ENCODE measurements around the gene CDV3.

The CDV3 gene

GRCh38 chr3:133629146-133629545 is 55.7 kb downstream of the CDV3 start:
- ChIA-PET POLR2A (ENCODE audit: low non-redundant PET) (no interaction called here), CTCF (no interaction called here)
- no peak for TF ChIP-seq CTCF (conservative IDR thresholded peaks at IDR 0.05; ENCODE audit: low read depth)
- DNase-seq (ENCODE audit: low spot score), result no peak
- H3K27ac ChIP-seq, result no peak overlapping the region

- TF ChIP-seq CTCF (conservative IDR thresholded peaks at IDR 0.05; ENCODE audit: low read depth), result no peak
- POLR2A ChIA-PET (ENCODE audit: low non-redundant PET), result no interaction called here
- CTCF ChIA-PET, result no interaction called here
- H3K27ac ChIP-seq, result no peak overlapping the region
- no peak for DNase-seq (ENCODE audit: low spot score)
Observed at GRCh38 chr3:133633439-133633838, 60.0 kb downstream of the CDV3 start.
